ENCODE data around the gene MYH9.
"Not testable (repeated sequence)": the region's sequence is repeated elsewhere in the genome, so short reads cannot be mapped to it uniquely, and the experiment has no call there.

MYH9 gene

DNA sequence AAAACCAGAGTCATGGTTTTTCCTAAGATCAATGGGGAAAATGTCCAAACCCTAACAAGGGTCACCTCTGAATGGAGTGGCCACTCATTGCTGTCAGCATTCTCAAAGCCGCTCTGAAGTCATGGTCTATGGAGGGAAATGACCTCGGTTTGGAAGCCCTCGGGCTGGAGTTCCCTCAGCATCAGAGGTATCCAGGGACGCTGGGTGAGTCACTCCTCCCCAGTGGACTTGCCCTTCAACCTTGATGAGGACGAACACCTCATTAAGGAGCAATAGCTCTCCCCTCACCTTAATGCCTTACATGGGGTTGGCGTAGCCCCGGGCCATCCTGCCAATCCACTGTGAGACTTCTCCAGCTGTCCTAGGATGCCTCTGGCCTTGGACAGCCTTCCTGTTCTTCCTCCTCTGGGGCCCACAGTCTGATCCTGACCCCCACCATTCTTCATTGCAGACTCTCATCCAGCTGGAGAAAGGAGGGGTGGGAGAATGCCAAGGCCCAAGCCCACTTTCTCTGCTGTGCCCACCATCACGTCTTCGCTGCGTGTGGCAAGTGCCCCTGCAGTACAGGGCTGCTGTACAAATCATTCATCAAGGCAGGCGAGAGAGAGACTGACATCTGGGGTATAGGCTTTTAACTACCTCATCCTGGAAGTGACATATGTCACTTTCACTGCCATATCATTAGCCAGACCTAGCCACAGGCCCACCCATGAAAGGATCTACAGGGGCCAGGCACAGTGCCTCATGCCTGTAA, 25.4 kb upstream of the MYH9 start:
- FAIRE-seq: no peak

DNA sequence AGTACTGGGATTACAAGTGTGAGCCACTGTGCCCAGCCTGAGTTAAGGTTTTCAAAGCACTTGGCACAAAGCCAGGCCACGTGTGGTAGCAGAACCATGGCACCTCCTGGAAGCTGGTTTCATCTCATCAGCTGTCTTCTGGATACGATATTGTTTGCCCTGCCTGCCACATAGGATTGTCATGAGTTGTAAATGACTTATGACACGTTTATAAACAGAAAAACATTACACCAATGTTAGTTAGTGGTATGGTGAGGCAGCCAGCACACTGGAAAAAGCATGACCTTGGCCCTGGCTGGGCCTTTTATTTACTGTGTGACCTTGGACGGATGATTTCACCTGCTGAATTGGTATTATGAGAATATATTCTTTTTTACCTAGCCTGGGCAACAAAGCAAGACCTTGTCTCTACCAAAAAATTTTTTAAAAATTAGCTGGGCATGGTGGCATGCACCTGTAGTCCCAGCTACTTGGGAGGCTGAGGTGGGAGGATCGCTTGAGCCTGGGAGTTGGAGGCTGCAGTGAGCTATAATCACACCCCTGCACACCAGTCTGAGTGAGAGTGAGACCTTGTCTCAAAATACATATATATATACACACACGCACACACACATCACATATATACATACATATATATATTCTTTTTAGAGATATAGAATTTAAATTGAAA, 24.0 kb upstream of the MYH9 start:
- no peak for FAIRE-seq

DNA sequence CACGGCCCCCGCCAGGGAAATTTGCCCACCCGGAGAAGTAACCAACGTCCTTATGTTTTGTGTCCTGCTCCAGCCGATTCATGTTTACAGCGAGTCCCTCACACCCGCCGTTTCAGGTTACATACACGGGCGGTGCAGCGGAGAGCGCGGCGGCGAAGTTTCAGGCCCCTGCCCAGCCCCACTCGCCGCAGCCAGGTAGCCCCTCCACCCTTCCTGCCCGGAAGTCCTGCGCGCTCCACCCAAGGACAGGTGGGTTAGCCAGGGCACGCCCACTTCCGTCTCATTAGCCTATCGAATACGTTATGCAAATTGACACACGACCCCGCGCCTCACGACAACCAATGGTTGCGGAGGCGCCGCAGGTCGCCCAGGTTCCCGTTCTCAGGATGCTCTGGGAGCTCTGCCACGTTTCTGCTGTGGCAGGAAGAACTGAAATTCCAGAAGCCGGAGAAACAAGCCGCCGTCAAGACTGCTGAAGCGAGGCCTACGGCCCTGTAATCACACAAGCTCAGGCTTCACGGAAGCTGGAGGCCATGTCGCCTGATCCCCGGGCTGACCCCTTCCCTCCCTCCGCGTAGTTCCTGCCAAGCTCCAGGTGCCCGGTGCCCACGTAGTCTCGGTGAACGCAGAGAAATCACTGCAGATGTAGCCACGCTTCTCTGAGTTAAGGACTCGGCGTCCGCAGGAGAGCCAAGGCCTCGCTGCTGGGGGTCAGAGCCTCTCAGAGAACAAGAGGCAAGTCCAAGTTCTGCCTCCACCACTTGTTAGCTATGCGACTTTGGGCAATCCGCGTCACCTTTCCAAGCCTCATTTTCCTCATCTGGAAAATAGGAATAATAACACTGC, 22.4 kb upstream of the MYH9 start:
- no peak for FAIRE-seq

DNA sequence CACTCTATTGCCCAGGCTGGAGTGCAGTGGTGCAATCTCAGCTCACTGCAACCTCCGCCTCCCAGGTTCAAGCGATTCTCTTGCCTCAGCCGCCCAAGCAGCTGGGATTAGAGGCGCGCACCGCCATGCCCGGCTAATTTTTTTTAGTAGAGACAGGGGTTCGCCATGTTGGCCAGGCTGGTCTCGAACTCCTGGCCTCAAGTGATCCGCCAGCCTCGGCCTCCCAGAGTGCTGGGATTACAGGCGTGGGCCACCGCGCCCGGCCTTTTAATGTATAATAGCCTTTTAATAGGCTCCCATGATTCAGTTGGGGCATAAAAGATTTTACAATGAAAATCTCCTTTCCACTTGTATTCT, 21.8 kb upstream of the MYH9 start:
- FAIRE-seq: not testable (repeated sequence)

GRCh38 chr22:36409056-36409455, 21.3 kb upstream of the MYH9 start:
- FAIRE-seq: no peak

- FAIRE-seq: no peak
Observed at GRCh38 chr22:36406721-36407120, 19.0 kb upstream of the MYH9 start.

DNA sequence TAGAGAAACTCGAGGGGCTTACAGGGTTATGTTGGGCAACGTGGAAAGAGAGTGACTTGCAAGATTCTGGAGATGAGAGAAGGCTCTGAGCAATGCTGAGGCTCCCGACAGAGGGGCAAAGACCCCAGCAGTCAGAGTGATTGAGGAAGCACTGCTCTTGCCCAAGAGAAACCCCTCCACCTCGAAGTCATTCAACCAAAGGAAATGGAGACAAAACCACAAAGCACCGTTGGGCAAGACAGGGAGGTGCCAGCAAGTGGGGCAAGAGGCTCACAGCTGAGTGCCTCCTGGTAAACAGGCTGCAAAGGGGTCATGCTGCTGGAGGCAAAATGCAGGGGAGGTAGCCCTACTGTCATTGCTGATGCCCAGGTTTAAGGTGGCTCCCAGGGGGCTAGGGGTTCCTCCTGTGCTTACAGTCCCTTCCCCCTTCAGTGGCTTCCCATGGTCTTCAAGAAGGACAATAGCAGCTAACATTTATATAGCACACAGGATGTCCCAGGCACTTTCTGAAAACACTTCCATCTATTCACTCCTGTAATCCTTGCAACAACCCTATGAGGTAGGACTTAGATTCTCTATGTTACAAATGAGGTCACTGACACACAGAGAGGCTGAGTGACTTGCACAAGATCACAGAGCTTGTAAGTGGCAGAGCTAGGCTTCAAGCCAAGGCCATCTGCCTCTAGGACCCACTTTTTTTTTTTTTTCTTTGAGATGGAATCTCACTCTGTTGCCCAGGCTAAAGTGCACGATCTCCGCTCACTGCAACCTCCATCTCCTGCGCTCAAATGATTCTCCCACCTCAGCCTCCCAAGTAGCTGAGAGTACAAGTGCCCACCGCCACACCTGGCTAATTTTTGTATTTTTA, 18.1 kb upstream of the MYH9 start:
- FAIRE-seq: no peak

DNA sequence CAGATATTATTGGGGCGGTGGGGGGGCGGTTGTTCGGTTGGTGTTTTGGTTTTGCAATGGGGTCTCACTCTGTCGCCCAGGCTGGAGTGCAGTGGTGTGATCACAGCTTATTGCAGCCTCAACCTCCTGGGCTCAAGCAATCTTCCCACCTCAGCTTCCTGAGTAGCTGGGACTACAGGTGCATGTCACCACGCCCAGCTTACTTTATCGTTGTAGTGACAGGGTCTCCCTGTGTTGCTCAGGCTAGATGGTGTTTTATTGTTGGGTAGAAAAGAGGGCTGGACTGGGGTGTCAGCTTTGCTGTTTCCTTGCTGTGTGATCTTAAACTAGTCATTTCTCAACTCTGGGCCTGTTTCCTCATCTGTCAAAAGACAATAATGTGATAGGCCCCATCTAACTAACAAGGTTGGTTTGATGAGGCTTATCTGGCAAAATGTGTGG, 17.5 kb upstream of the MYH9 start:
- FAIRE-seq: no peak

GRCh38 chr22:36404446-36404845, 16.7 kb upstream of the MYH9 start:
- FAIRE-seq: no peak

DNA sequence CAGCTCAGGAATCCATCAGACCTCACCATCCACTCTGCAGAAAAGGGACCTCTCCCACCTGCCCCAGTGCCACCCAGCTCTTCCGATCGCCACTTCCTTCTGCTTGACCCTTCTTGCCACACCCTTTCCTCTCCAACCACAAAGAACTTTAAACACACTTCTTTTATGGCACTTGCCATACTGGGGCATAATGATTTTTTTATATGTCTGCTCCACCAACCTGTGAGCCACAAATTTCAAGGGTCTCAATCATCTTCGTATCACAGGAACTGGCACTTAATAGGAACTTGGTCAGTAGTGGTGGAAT, 11.7 kb upstream of the MYH9 start:
- no peak for FAIRE-seq

DNA sequence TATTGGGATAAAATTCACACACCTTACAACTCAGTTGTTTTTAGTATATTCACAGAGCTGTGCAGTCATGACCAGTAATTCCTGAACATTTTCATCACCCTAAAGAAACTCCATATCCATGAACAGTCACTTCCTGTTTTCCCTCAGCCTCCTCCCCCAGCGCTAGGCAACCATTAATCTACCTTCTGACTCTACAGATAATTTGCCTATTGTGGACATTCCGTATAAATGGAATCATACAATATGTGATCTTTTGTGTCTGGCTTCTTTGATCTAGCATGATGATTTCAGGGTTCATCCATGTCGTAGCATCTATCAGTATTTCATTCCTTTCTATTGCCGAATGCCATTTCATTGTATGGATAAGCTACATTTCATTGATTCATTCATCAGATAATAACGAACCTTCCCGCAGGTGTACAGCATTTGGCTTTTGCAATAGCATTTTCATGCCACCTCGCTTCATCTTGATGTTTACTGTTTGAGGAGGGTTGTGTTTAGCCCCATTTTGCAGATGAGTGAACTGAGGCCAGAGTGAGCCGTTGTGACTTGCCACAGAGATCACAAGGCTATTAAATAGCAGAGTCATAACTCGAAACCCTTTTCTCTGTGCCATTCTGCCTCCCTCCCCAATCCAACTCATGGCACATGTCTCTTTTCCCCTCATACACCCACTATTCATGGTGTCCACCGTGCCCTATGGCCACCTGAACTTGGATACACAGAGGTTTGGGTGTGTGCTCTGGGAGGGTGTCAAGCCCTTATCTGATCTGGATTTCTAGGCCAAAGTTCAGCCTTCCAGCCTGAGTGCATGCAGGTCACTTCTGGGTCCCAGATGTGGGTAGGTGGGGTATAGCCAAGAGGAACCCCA, 11.1 kb upstream of the MYH9 start:
- FAIRE-seq: no peak

DNA sequence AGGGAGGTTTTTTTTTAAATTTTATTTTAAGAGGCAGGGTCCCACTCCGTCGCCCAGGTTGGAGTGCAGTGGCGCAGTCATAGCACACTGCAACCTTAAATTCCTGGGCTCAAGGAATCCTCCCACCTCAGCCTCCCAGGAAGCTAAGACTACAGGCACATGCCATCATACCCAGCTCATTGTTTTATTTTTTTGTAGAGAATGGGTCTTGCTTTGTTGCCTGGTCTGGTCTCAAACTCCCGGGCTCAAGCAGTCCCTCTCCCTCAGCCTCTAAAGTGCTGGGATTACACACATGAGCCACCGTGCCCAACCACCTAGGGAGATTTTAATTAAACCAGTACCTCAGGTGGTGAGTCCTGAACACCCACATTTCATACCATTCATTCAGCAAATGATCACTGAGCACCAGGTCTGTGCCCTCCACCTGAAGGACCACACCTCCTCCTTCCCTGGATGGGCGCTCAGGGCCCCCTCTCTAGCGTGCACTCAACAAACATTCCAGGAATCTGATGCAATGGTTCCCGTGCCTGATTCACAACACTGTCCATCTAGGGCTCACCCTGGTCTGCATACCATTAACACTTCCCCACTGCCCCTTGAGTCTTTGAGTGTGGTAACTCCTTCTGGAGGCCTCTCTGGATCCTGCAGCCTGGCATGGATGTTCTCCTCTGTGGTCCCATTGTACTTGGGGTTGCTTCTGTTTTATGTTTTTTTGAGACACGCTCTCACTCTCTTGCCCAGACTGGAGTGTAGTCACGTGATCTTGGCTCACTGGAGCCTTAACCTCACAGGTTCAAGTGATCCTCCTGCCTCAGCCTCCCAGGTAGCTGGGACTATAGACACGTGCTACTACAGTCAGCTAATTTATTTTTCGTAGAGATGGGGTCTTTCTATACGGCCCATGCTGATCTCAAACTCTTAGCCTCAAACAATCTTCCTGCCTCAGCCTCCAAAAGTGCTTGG, 9.6 kb upstream of the MYH9 start:
- FAIRE-seq: no peak

DNA sequence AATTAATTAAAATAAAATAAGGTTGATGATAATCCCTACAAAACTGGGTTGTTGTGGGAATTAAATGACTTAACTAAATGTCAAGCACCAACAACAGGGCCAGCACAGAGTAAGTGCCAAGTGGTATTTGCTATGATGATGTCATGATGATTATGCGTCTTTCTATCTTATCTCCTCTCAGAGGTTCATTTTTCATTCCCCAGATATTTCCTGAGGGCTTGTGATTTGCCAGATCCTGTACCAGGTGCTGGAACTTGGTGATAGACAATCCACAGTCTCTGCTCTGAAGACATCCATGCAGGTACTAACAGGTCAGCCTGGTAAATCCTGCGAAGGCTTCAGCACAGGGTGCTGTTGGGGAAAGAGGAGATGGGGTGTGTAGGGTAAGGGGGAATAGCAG, 8.1 kb upstream of the MYH9 start:
- no peak for FAIRE-seq

DNA sequence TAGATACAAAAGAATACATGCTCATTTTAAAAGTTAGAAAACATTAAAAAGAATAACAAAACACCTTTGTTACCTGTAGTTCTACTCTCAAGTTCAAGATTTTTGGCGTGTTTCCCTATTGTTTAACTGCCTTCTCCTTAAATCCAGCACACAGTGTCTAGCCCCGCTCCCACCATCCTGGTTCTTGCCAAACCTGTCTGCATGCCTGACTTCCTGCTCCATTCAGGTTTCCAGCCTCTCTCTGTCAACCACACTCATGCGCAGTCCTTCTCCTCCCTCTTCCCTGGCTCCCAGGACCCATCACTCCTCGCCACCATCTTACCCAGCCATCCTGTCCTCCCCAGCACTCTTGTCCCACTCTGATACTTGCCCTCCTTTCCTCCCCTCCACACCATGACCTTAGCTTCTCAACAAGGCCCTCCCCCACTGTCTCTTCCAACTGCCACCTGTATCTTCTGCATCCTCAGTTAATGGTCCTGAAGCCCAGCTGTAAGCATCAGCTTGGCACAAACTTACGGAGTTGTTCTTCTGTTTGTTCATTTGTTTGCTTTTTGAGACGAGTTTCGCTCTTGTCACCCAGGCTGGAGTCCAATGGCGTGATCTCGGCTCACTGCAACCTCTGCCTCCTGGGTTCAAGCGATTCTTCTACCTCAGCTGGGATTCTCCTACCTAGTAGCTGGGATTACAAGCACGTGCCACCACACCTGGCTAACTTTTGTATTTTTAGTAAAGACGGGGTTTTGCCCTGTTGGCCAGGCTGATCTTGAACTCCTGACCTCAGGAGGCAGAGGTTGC, 7.5 kb upstream of the MYH9 start:
- FAIRE-seq: no peak

DNA sequence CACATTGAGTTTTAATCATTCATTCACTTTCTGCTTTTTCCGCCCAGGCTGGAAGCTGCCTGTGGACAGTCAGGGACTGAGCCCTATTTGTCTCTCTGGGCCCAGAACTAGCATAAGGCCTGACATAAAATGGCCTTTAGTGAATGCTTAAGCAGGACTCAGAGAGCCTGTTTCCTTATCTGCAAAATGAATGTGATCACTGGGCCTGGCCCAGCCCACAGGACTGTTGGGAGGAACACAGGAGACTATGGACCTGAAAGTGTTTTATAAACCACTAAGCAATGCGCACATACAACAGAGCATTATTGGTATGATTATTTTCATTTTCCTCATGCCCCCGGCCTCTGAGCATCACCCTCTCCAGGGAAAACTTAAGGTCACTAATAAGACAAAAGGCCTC, 3.9 kb upstream of the MYH9 start:
- no peak for FAIRE-seq

GRCh38 chr22:36389122-36389521, 1.4 kb upstream of the MYH9 start:
- FAIRE-seq: not testable (repeated sequence)

- no peak for FAIRE-seq
Observed at GRCh38 chr22:36387709-36387958, 133 bp downstream of the MYH9 start.

DNA sequence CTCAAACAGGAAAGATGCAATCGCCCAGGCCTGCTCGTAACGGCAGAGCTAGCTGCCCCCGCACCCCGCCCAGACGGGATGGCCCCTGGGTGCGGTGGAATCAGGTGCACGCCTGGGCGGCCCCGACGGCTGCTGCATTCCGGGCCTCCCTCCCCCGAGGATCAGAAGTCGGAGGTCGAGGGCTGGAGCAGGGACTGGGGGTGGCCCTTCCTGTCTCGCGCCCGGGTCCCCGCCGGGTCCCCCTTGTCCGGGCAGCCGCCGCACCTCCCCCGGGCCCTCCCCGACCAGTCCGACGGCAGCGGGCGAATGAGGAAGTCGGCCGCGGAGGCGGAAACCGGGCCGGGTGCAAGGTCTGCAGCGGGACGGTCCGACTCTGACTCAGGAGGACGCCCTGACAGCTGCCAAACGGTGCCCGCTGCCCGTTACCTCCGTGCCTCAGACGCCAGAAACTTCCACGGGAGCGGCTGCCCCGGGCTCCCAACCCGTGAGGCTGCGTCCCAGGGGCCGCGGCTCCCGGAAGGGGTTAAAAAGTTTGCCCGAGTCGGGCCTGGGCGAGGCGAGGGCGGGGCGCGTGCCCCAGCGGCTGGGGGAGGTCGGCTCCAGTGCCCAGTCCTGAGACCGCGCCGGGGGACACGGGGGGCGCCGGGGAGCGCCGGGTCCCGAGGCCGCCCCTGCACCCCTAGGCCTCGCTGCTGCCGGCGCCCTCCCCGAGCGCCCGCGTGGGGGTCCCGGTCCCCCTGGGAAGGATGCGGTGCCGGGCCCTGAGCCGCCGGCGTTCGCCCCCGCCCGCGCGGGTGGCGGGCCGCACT, 663 bp downstream of the MYH9 start:
- FAIRE-seq: no peak

GRCh38 chr22:36386351-36386899, 1.3 kb downstream of the MYH9 start:
- FAIRE-seq: no peak
